ENCODE measurements around the gene ITGB3BP. TPM values are rescaled to one million over a fixed set of nuclear protein-coding genes. Genes with fewer than 3 reads are reported as not detected.
"Not testable (repeated sequence)": the region's sequence is repeated elsewhere in the genome, so short reads cannot be mapped to it uniquely, and the experiment has no call there.

The ITGB3BP gene, protein sequence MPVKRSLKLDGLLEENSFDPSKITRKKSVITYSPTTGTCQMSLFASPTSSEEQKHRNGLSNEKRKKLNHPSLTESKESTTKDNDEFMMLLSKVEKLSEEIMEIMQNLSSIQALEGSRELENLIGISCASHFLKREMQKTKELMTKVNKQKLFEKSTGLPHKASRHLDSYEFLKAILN
- total RNA-seq (10 to 100 TPM in 1 of 2 donors, 1 to 10 TPM in 1; 7.9 to 15.2 TPM), polyA plus RNA-seq (1 to 10 TPM; 5.7 to 7.1 TPM)

DNA sequence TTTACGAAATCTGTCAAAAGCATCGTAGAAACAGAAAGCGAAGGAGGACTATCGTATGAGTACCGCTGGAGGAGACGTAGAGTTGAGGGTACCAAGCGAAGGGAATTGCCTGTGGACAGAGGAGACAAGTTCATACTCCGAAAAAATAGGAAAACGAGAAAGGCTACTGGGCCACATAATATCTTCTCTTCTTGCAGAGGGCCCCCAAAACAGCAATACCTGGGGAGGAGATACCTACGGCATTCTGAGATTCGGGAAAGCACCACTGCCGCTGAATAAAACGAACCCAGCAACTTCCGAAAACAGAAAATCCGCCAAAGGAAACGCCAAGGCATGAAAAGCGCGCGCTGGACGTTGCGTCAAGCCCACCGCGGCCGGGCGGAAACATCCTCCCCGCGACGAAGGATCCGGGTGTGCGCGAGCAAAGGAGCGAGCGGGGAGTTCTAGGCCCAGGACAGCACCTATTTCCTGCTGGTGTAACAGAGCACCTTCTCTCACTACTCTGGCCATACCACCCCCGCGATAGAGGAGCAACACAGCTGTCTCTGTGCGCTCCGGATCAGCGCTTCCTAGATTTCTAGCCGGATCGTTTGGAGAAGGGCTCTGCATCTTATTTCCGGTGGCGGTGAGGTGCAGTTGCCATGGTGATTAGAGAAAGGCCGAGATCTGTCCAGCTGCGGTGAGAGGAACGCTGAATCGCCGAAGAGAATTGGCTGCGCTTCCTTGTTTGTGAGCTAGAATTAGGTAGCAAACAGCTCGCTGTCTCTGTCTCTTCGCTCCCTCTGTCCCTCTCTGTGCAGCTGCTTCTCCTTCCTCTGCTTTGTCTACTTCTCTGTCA lies at the start of gene ITGB3BP, which contains the start of gene EFCAB7:
Gene ITGB3BP (minus strand): TSS at position 335 of the 838 bp plus-strand sequence. CDS start 92 bp downstream, at position 243.
Gene EFCAB7 (plus strand): TSS at position 635 of the 838 bp plus-strand sequence. CDS start 2,048 bp downstream, outside the sequence.
- H3K4me1 ChIP-seq (ENCODE audit: control insufficient read depth in 4 of 4, insufficient read depth in 4 of 4, low read length in 3 of 4): peaks cover 0 to 20% (median 14%) of the 10 kb centered on the region in 4 donors
- no peaks in the 10 kb centered on the region for H3K36me3 ChIP-seq (ENCODE audit: control insufficient read depth in 4 of 4, insufficient read depth in 3 of 4, low read depth in 1 of 4, low read length in 3 of 4)
- WGBS: under 1% methylated on average over 50 of the region's 50 CpGs
- peak; percentile 97 to 98 for TF ChIP-seq GABPA (IDR thresholded peaks at IDR 0.05 in 1 of 2, conservative IDR thresholded peaks at IDR 0.05 in 1 of 2)
- peak in 1 of 2 donors; percentile 35 for TF ChIP-seq RAD21 (IDR thresholded peaks at IDR 0.05)
- peak; percentile 33 to 38 for TF ChIP-seq JUND (IDR thresholded peaks at IDR 0.05)
- TF ChIP-seq, protein P1, sequence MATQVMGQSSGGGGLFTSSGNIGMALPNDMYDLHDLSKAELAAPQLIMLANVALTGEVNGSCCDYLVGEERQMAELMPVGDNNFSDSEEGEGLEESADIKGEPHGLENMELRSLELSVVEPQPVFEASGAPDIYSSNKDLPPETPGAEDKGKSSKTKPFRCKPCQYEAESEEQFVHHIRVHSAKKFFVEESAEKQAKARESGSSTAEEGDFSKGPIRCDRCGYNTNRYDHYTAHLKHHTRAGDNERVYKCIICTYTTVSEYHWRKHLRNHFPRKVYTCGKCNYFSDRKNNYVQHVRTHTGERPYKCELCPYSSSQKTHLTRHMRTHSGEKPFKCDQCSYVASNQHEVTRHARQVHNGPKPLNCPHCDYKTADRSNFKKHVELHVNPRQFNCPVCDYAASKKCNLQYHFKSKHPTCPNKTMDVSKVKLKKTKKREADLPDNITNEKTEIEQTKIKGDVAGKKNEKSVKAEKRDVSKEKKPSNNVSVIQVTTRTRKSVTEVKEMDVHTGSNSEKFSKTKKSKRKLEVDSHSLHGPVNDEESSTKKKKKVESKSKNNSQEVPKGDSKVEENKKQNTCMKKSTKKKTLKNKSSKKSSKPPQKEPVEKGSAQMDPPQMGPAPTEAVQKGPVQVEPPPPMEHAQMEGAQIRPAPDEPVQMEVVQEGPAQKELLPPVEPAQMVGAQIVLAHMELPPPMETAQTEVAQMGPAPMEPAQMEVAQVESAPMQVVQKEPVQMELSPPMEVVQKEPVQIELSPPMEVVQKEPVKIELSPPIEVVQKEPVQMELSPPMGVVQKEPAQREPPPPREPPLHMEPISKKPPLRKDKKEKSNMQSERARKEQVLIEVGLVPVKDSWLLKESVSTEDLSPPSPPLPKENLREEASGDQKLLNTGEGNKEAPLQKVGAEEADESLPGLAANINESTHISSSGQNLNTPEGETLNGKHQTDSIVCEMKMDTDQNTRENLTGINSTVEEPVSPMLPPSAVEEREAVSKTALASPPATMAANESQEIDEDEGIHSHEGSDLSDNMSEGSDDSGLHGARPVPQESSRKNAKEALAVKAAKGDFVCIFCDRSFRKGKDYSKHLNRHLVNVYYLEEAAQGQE (IDR thresholded peaks at IDR 0.05): peak; percentile 82
- TF ChIP-seq, protein P2, sequence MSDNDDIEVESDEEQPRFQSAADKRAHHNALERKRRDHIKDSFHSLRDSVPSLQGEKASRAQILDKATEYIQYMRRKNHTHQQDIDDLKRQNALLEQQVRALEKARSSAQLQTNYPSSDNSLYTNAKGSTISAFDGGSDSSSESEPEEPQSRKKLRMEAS (IDR thresholded peaks at IDR 0.05): peak; percentile 96
- TF ChIP-seq HNF4A (conservative IDR thresholded peaks at IDR 0.05): no peak
- no peak for TF ChIP-seq FOXA1 (IDR thresholded peaks at IDR 0.05)
- peak in 1 of 2 donors; percentile 58 for TF ChIP-seq RXRA (IDR thresholded peaks at IDR 0.05)
- TF ChIP-seq YY1 (IDR thresholded peaks at IDR 0.05): peak; percentile 87
- TF ChIP-seq, protein P3, sequence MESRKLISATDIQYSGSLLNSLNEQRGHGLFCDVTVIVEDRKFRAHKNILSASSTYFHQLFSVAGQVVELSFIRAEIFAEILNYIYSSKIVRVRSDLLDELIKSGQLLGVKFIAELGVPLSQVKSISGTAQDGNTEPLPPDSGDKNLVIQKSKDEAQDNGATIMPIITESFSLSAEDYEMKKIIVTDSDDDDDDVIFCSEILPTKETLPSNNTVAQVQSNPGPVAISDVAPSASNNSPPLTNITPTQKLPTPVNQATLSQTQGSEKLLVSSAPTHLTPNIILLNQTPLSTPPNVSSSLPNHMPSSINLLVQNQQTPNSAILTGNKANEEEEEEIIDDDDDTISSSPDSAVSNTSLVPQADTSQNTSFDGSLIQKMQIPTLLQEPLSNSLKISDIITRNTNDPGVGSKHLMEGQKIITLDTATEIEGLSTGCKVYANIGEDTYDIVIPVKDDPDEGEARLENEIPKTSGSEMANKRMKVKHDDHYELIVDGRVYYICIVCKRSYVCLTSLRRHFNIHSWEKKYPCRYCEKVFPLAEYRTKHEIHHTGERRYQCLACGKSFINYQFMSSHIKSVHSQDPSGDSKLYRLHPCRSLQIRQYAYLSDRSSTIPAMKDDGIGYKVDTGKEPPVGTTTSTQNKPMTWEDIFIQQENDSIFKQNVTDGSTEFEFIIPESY (IDR thresholded peaks at IDR 0.05): peak; percentile 78
- TF ChIP-seq SP1 (IDR thresholded peaks at IDR 0.05): peak; percentile 40
- peak; percentile 26 for TF ChIP-seq TAF1 (conservative IDR thresholded peaks at IDR 0.05)
- TF ChIP-seq, protein P4, sequence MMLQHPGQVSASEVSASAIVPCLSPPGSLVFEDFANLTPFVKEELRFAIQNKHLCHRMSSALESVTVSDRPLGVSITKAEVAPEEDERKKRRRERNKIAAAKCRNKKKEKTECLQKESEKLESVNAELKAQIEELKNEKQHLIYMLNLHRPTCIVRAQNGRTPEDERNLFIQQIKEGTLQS (IDR thresholded peaks at IDR 0.05): peak; percentile 72
- TF ChIP-seq EGR1 (IDR thresholded peaks at IDR 0.05; ENCODE audit: low read depth in 2 of 2): peak; percentile 85 to 89
- TF ChIP-seq HNF4G (IDR thresholded peaks at IDR 0.05): no peak
- H3K4me3 ChIP-seq (ENCODE audit: low read depth in 1 of 3, low read length in 3 of 3): peak within 1 kb of the TSS; percentile 73 to 77 (median 77)
- no peaks in the 10 kb centered on the region for H3K9me3 ChIP-seq (ENCODE audit: control insufficient read depth in 4 of 4, low read length in 3 of 4)
- peak; percentile 84 for DNase-seq (ENCODE audit: low spot score)
- peak within 1 kb of the TSS; percentile 76 to 89 for H3K9ac ChIP-seq (ENCODE audit: low read depth in 1 of 2, low read length in 2 of 2)
- H3K27me3 ChIP-seq (ENCODE audit: control insufficient read depth in 4 of 4, insufficient read depth in 4 of 4, low read length in 3 of 4): no peaks in the 10 kb centered on the region
- peak within 1 kb of the TSS; percentile 82 to 87 for H3K27ac ChIP-seq (ENCODE audit: low read depth in 1 of 2, low read length in 2 of 2)

DNA sequence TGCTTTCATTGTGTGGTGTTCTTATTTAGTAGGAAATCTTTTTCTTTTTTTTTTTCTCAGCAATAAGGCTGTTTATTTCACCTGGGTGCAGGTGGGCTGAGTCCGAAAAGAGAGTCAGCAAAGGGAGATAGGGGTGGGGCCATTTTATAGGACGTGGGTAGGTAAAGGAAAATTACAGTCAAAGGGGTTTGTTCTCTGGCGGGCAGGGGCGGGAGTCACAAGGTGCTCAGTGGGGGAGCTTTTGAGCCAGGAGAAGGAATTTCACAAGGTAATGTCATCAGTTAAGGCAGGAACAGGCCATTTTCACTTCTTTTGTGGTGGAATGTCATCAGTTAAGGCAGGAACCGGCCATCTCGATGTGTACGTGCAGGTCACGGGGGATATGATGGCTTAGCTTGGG lies 49.7 kb upstream of the ITGB3BP start:
- H3K9me3 ChIP-seq (ENCODE audit: control insufficient read depth in 4 of 4, low read length in 3 of 4); DNase-seq (ENCODE audit: low spot score); H3K9ac ChIP-seq (ENCODE audit: low read depth in 1 of 2, low read length in 2 of 2); H3K27ac ChIP-seq (ENCODE audit: low read depth in 1 of 2, low read length in 2 of 2); H3K27me3 ChIP-seq (ENCODE audit: control insufficient read depth in 4 of 4, insufficient read depth in 4 of 4, low read length in 3 of 4); H3K4me1 ChIP-seq (ENCODE audit: control insufficient read depth in 4 of 4, insufficient read depth in 4 of 4, low read length in 3 of 4); H3K4me3 ChIP-seq (ENCODE audit: low read depth in 1 of 3, low read length in 3 of 3); H3K36me3 ChIP-seq (ENCODE audit: control insufficient read depth in 4 of 4, insufficient read depth in 3 of 4, low read depth in 1 of 4, low read length in 3 of 4): not testable (repeated sequence)
- WGBS: 95% methylated on average over 8 of the region's 8 CpGs

All from liver (tissue), 9 donors.